HepG2 (cell line): ENCODE measurements around the gene TMEM256. TPM values are rescaled to one million over a fixed set of nuclear protein-coding genes. Genes with fewer than 3 reads are reported as not detected.

ENCODE experiments used
- BCL3 ChIP-seq: sonication (generic); formaldehyde crosslinking; IDR thresholded peaks from 2 replicates; pipeline ENCODE4 v1.5.1; 2020; ENCODE audit warnings: mild to moderate bottlenecking, missing genetic modification reagents, moderate library complexity
- BHLHE40 ChIP-seq: IDR thresholded peaks from 2 replicates; pipeline ENCODE4 v1.6.1; 2011; ENCODE audit warnings: low read length, improper control_type of control experiment
- CTCF ChIP-seq: sonication (generic); formaldehyde crosslinking; IDR thresholded peaks from 2 replicates; pipeline ENCODE4 v1.5.0; 2020; ENCODE audit warnings: mild to moderate bottlenecking, missing genetic modification reagents, moderate library complexity
- HES4 ChIP-seq: sonication (generic); formaldehyde crosslinking; IDR thresholded peaks from 2 replicates; pipeline ENCODE4 v1.9.0; 2021; ENCODE audit warnings: mild to moderate bottlenecking, missing genetic modification reagents, borderline replicate concordance
- HNRNPL ChIP-seq: fragments of 200-400 bp; formaldehyde crosslinking; IDR thresholded peaks from 2 replicates; pipeline ENCODE4 v1.6.1; 2017; ENCODE audit warnings: mild to moderate bottlenecking, low read depth, low read length
- KAT7 ChIP-seq: IDR thresholded peaks from 2 replicates; pipeline ENCODE4 v1.6.1; 2018; ENCODE audit warnings: borderline replicate concordance, missing compliant biosample characterization
- KLF12 ChIP-seq: sonication (generic); formaldehyde crosslinking; IDR thresholded peaks from 2 replicates; pipeline ENCODE4 v1.4.0; 2020; ENCODE audit warnings: missing genetic modification reagents, borderline replicate concordance
- KMT2A ChIP-seq: sonication (generic); formaldehyde crosslinking; IDR thresholded peaks from 2 replicates; pipeline ENCODE4 v1.4.0; 2020; ENCODE audit warnings: missing genetic modification reagents
- NFE2L2 ChIP-seq: fragments of 150-350 bp; IDR thresholded peaks from 2 replicates; pipeline ENCODE4 v1.6.1; 2014; ENCODE audit warnings: low read length
- STAT6 ChIP-seq: sonication (generic); formaldehyde crosslinking; IDR thresholded peaks from 2 replicates; pipeline ENCODE4 v1.4.0; 2020; ENCODE audit warnings: missing genetic modification reagents, mild to moderate bottlenecking, borderline replicate concordance
- TFDP1 ChIP-seq: IDR thresholded peaks from 2 replicates; pipeline ENCODE4 v1.6.1; 2016; ENCODE audit warnings: missing compliant biosample characterization, missing genetic modification reagents, borderline replicate concordance
- THRA ChIP-seq: sonication (generic); formaldehyde crosslinking; IDR thresholded peaks from 2 replicates; pipeline ENCODE4 v1.4.0; 2020; ENCODE audit warnings: missing genetic modification reagents, borderline replicate concordance
- UBTF ChIP-seq: sonication (generic); formaldehyde crosslinking; IDR thresholded peaks from 2 replicates; pipeline ENCODE4 v1.4.0; 2020; ENCODE audit warnings: mild to moderate bottlenecking, missing genetic modification reagents
- ZEB1 ChIP-seq: IDR thresholded peaks from 2 replicates; pipeline ENCODE4 v1.6.1; 2012; ENCODE audit warnings: mild to moderate bottlenecking, low read depth, inconsistent platforms; ENCODE audit not compliant: insufficient replicate concordance
- ZFP37 ChIP-seq: sonication (generic); formaldehyde crosslinking; IDR thresholded peaks from 2 replicates; pipeline ENCODE4 v1.4.0; 2020; ENCODE audit warnings: missing genetic modification reagents, borderline replicate concordance
- ZNF136 ChIP-seq: sonication (generic); formaldehyde crosslinking; IDR thresholded peaks from 2 replicates; pipeline ENCODE4 v1.8.1; 2022; ENCODE audit warnings: low read depth, mild to moderate bottlenecking, moderate library complexity, missing genetic modification reagents
- ZNF224 ChIP-seq: sonication (generic); formaldehyde crosslinking; IDR thresholded peaks from 2 replicates; pipeline ENCODE4 v1.5.0; 2020; ENCODE audit warnings: mild to moderate bottlenecking, missing genetic modification reagents
- polyA plus RNA-seq, 8 experiments: library from polyadenylated mRNA; depleted of rRNA in 3 of 8; stranded (reverse) in 7 of 8; unstranded in 1 of 8; fragments of >200 nt; fragmentation: Illumina TruSeq in 4 of 8; extraction: Trizol in 4 of 8; gene quantifications; 2 replicates each; pipeline versions ENCODE4 v1.2.1 to v1.2.3, GENCODE V29; 2011 to 2016; ENCODE audit warnings: low read depth in 4 of 8, missing spikeins in 1 of 8, mixed read lengths in 1 of 8; ENCODE audit not compliant: insufficient read depth in 1 of 8
- total RNA-seq, 5 experiments: library from RNA; depleted of rRNA; stranded (reverse); fragments of >200 nt; fragmentation: Illumina TruSeq; extraction: Trizol; gene quantifications; 2 replicates each; pipeline ENCODE4 v1.2.3, GENCODE V29; 2016; ENCODE audit warnings: low read depth in 1 of 5

Gene TMEM256
- total and polyA plus RNA-seq, 2 of the 13 experiments (the other 11 are each of a cell fraction or from before 2014, with no cell fraction given): 231 to 252 TPM

GRCh38 chr17:7444682-7445618, 41.1 kb upstream of the TMEM256 start, which contains the start of gene CHRNB1 (continued):
- TF ChIP-seq HNRNPL (0 out of 2 replicates have a peak, but pooled peaks have one; percentile 50), BCL3 (0 out of 2 replicates have a peak, but pooled peaks have one; percentile 20), TFDP1 (CRISPR knock-in tag) (peak; percentile 42; the same call in 1 of the 2 replicates), UBTF (CRISPR knock-in tag) (peak; percentile 60), THRA (CRISPR knock-in tag) (peak; percentile 73; the same call in 1 of the 2 replicates), ZNF224 (no peak), ZNF136 (CRISPR knock-in tag) (peak; percentile 57), ZEB1 (peak; percentile 83), ZFP37 (CRISPR knock-in tag) (no peak), NFE2L2 (no peak), KLF12 (CRISPR knock-in tag) (no peak), HES4 (CRISPR knock-in tag) (no peak), STAT6 (CRISPR knock-in tag) (no peak), BHLHE40 (no peak), CTCF (peak; percentile 69), KMT2A (peak; percentile 57), KAT7 (CRISPR knock-in tag) (peak; percentile 86; the same call in 1 of the 2 replicates)
